ENCODE measurements around the gene ATF4.
"Not testable (repeated sequence)": the region's sequence is repeated elsewhere in the genome, so short reads cannot be mapped to it uniquely, and the experiment has no call there.

The ATF4 gene

DNA sequence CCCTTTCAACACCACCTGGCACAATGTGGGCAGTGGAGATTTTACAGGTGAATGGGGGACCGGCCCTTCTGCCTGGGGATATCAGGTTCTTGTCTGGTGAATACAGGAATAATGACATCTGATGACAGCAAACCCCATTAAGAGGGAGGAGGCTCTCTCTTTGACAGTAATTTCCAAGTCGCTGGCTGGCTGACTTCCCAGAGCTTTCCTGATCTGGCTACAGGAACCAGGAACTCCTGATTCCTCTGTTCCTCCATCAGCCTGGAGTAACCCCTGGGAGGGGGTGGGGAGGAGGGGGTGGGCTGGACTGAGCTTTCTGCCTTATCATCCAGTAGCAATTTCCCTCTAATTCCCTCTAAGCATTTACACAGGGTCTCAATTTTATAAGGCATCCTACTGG, 22.0 kb upstream of the ATF4 start:
- peaks cover 10% of the 10 kb centered on the region for H3K36me3 Mint-ChIP-seq (ENCODE audit: low read depth)
- no peaks in the 10 kb centered on the region for H3K27me3 Mint-ChIP-seq
- no peaks in the 10 kb centered on the region for H3K9me3 Mint-ChIP-seq
- H3K4me3 Mint-ChIP-seq = no peak overlapping the region
- H3K27ac Mint-ChIP-seq = no peak overlapping the region
- peaks cover 11% of the 10 kb centered on the region for H3K4me1 Mint-ChIP-seq (ENCODE audit: low read depth)

DNA sequence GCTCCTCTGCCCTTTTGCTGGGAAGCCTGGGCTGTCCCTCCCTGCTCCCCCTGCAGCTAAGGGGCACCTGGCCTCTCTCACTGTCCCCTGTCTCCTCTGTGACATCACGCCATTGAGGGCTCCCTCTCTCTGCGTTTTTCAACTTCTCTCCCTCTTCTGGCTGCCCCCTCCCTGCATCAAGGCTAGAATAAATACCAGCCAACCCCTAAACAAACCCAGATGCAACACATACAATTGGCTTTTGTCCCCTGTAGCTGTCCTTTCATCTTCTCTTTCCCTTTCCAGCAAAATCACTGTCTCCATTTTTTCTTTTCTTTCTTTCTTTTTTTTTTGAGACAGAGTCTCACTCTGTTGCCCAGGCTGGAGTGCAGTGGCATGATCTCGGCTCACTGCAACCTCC, 21.6 kb upstream of the ATF4 start:
- H3K9me3 Mint-ChIP-seq = no peaks in the 10 kb centered on the region
- H3K4me3 Mint-ChIP-seq = no peak overlapping the region
- peaks cover 16% of the 10 kb centered on the region for H3K4me1 Mint-ChIP-seq (ENCODE audit: low read depth)
- peaks cover 14% of the 10 kb centered on the region for H3K36me3 Mint-ChIP-seq (ENCODE audit: low read depth)
- H3K27ac Mint-ChIP-seq = no peak overlapping the region
- H3K27me3 Mint-ChIP-seq = no peaks in the 10 kb centered on the region

GRCh38 chr22:39500101-39500500, 20.3 kb upstream of the ATF4 start:
- Mint-ChIP-seq H3K9me3 (no peaks in the 10 kb centered on the region), H3K27ac (no peak overlapping the region), H3K36me3 (ENCODE audit: low read depth) (peaks cover 23% of the 10 kb centered on the region), H3K4me1 (ENCODE audit: low read depth) (peaks cover 25% of the 10 kb centered on the region), H3K4me3 (no peak overlapping the region), H3K27me3 (no peaks in the 10 kb centered on the region)

- Mint-ChIP-seq H3K9me3 (no peaks in the 10 kb centered on the region), H3K4me1 (ENCODE audit: low read depth) (peaks cover 38% of the 10 kb centered on the region), H3K27ac (peak overlapping the region; percentile 2), H3K27me3 (no peaks in the 10 kb centered on the region), H3K36me3 (ENCODE audit: low read depth) (peaks cover 38% of the 10 kb centered on the region), H3K4me3 (peak overlapping the region; percentile 91)
Observed at GRCh38 chr22:39501644-39502108, 18.7 kb upstream of the ATF4 start.

DNA sequence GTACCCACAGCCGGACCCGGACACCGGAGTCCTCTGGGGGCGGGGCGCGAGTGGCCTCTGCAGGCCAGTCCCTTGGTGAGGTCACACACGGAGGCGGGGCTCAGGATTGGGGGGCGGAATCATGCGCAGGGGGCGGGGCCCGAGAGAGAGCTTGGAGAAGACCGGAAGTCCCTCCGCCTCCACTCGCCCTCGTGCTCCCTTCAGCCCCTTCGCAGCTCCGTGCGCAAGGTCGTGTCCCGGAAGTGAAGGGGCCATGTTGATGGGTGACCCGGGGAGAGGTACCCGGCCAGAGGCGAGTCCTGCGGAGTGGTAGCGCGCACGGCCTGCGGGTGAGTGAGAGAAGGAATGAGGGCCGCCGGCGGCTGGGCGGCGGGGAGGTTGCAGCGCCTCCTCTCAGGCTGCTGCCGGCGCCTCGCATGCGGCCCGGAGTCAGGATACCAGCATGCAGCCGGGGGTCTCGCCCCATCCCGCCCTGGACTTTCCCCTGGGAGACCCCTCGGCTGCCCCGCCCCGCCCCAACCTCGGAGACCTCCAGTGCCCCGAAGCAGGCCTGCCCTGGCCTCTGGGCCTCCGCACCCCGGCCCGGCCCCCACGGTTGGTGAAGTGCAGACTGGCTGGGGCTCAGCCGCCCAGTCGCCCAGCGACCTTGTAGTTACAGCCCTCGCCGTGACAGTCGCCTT, 18.1 kb upstream of the ATF4 start, which contains the start of gene MIEF1:
MIEF1 (plus strand) TSS at position 182 of the 680 bp plus-strand sequence. CDS start 9,005 bp downstream, outside the sequence.
- Mint-ChIP-seq H3K27me3 (no peaks in the 10 kb centered on the region), H3K9me3 (no peaks in the 10 kb centered on the region), H3K27ac (peak within 1 kb of the TSS; percentile 95), H3K4me3 (peak within 1 kb of the TSS; percentile 91), H3K36me3 (ENCODE audit: low read depth) (peaks cover 43% of the 10 kb centered on the region), H3K4me1 (ENCODE audit: low read depth) (peaks cover 42% of the 10 kb centered on the region)

DNA sequence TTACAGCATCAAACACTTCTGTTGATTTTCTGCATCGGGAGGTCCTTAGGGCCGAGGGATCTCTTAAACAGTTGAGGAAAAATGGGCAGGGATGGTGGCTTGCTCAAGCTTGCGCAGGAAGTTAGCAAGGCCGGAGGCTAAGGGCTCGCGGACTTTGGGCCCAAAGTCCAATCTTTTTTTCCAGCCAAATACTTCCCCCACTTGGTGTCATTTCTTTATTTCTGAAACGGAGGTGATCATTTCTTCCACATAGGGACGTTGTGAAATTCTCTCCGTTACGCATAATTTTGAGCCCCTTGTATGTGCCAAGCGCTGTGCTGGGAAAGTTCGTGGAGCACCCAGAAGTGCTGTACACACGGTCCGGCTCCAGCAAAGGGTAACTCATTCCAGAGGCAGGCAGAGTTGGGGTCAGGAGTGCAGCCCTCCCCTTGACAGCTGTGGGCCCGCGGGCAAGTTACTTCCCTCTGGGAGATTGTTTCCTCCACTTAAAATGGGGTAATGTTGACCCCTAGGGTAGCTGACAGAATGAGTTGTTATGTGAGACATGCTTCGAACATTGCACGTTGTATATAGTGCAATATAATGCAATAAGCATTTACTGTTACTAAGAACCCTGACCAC, 17.5 kb upstream of the ATF4 start:
- no peaks in the 10 kb centered on the region for H3K9me3 Mint-ChIP-seq
- peaks cover 43% of the 10 kb centered on the region for H3K36me3 Mint-ChIP-seq (ENCODE audit: low read depth)
- H3K27ac Mint-ChIP-seq = peak overlapping the region; percentile 89
- H3K27me3 Mint-ChIP-seq = no peaks in the 10 kb centered on the region
- peaks cover 39% of the 10 kb centered on the region for H3K4me1 Mint-ChIP-seq (ENCODE audit: low read depth)
- H3K4me3 Mint-ChIP-seq = peak overlapping the region; percentile 91

GRCh38 chr22:39503630-39504029, 16.7 kb upstream of the ATF4 start:
- Mint-ChIP-seq H3K4me3 (peak overlapping the region; percentile 91), H3K27me3 (no peaks in the 10 kb centered on the region), H3K9me3 (no peaks in the 10 kb centered on the region), H3K36me3 (ENCODE audit: low read depth) (peaks cover 49% of the 10 kb centered on the region), H3K27ac (peak overlapping the region; percentile 89), H3K4me1 (ENCODE audit: low read depth) (peaks cover 45% of the 10 kb centered on the region)

DNA sequence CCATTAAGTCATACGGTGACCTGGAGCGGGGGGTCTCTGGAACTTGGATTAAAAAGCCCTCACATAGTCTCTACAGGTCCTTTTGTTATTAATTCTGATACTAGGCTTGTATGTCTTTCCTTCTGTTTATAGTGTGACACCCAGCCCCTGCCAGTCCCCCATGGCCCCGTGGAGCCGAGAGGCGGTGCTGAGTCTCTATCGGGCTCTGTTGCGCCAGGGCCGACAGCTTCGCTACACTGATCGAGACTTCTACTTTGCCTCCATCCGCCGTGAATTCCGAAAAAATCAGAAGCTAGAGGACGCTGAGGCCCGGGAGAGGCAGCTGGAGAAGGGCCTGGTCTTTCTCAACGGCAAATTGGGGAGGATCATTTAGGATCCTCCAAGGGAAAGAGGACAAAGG, 16.3 kb upstream of the ATF4 start:
- H3K27me3 Mint-ChIP-seq = no peaks in the 10 kb centered on the region
- peaks cover 52% of the 10 kb centered on the region for H3K36me3 Mint-ChIP-seq (ENCODE audit: low read depth)
- H3K9me3 Mint-ChIP-seq = no peaks in the 10 kb centered on the region
- H3K4me3 Mint-ChIP-seq = peak overlapping the region; percentile 91
- H3K27ac Mint-ChIP-seq = peak overlapping the region; percentile 89
- H3K4me1 Mint-ChIP-seq (ENCODE audit: low read depth) = peaks cover 46% of the 10 kb centered on the region

DNA sequence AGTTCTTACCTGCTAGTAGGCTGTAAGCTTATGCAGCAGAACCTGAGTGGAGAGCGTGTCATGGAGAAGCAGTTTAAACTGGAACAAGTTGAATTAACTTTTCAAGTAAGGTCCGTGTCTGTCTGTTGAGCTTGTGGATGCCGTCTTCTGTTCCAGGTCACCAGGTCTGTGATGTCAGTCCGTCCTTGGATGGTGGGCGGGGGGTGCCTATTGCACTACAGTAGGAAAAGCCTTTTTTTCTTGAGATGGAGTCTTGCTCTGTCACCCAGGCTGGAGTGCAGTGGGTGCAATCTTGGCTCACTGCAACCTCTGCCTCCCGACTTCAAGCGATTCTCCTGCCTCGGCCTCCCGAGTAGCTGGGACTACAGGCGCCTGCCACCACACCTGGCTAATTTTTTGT, 13.3 kb upstream of the ATF4 start:
- not testable (repeated sequence) for H3K27me3 Mint-ChIP-seq, H3K9me3 Mint-ChIP-seq, H3K27ac Mint-ChIP-seq, H3K4me3 Mint-ChIP-seq
- Mint-ChIP-seq H3K36me3 (ENCODE audit: low read depth) (peaks cover 78% of the 10 kb centered on the region), H3K4me1 (ENCODE audit: low read depth) (peaks cover 49% of the 10 kb centered on the region)

DNA sequence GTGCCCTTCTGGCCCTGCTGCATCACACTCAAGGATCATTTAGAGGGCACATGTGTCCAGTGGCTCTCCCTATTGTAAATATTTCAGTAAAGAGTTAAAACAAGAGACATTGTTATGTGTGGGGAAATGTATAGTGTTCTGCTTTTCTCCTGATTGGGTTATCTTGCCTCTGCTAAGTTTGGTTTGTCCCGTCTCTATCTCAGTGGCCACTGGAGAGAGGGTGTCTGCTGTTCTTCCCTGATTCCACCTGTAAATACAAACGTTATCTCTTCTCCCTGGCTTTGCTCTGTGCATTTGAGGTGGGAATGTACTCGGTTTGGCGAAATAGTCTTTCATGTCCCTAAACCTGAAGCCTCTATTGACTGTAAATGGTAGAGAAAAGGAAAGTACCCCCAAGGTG, 12.0 kb upstream of the ATF4 start:
- Mint-ChIP-seq H3K4me1 (ENCODE audit: low read depth) (peaks cover 46% of the 10 kb centered on the region), H3K9me3 (no peaks in the 10 kb centered on the region), H3K36me3 (ENCODE audit: low read depth) (peaks cover 76% of the 10 kb centered on the region), H3K27me3 (no peaks in the 10 kb centered on the region), H3K4me3 (no peak overlapping the region), H3K27ac (no peak overlapping the region)

GRCh38 chr22:39510529-39511149, 9.7 kb upstream of the ATF4 start:
- Mint-ChIP-seq H3K27ac (no peak overlapping the region), H3K9me3 (no peaks in the 10 kb centered on the region), H3K27me3 (no peaks in the 10 kb centered on the region), H3K4me3 (no peak overlapping the region), H3K4me1 (ENCODE audit: low read depth) (peaks cover 41% of the 10 kb centered on the region), H3K36me3 (ENCODE audit: low read depth) (peaks cover 80% of the 10 kb centered on the region)

DNA sequence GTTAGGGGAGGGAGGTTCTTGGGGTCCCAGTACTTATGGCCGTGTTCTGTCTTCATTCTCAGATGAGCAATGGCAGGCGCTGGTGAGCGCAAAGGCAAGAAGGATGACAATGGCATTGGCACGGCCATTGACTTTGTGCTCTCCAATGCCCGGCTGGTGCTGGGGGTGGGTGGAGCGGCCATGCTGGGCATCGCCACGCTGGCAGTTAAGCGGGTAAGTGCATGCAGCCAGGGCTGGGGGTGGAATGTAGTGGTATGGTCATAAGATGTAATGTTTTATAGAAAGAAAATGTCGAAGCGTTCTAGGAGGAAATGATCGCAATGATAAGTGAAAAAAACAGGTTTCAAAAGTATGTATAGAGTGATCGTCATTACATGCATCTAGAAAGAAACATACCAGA, 9.1 kb upstream of the ATF4 start:
- H3K27me3 Mint-ChIP-seq = no peaks in the 10 kb centered on the region
- peaks cover 80% of the 10 kb centered on the region for H3K36me3 Mint-ChIP-seq (ENCODE audit: low read depth)
- H3K9me3 Mint-ChIP-seq = no peaks in the 10 kb centered on the region
- H3K4me3 Mint-ChIP-seq = no peak overlapping the region
- no peak overlapping the region for H3K27ac Mint-ChIP-seq
- peaks cover 43% of the 10 kb centered on the region for H3K4me1 Mint-ChIP-seq (ENCODE audit: low read depth)

DNA sequence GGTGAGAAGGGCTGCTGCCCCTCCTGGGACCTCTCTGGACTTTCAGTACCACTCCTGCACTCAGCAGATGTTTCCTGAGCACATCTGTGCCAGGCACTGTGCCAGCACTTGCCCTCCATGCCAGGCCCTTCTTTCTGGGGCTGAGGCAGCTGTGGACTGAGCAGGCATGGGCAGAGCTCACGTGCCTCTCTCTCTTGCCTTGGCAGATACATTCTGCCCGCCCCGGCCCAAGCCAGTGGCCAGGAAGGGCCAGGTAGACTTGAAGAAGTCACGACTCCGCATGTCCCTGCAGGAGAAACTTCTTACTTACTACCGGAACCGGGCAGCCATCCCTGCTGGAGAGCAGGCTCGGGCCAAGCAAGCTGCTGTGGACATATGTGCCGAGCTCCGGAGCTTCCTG, 8.3 kb upstream of the ATF4 start:
- H3K9me3 Mint-ChIP-seq = no peaks in the 10 kb centered on the region
- H3K4me1 Mint-ChIP-seq (ENCODE audit: low read depth) = peaks cover 39% of the 10 kb centered on the region
- no peak overlapping the region for H3K27ac Mint-ChIP-seq
- H3K4me3 Mint-ChIP-seq = no peak overlapping the region
- no peaks in the 10 kb centered on the region for H3K27me3 Mint-ChIP-seq
- peaks cover 77% of the 10 kb centered on the region for H3K36me3 Mint-ChIP-seq (ENCODE audit: low read depth)

GRCh38 chr22:39513791-39514190, 6.6 kb upstream of the ATF4 start:
- H3K4me3 Mint-ChIP-seq = no peak overlapping the region

DNA sequence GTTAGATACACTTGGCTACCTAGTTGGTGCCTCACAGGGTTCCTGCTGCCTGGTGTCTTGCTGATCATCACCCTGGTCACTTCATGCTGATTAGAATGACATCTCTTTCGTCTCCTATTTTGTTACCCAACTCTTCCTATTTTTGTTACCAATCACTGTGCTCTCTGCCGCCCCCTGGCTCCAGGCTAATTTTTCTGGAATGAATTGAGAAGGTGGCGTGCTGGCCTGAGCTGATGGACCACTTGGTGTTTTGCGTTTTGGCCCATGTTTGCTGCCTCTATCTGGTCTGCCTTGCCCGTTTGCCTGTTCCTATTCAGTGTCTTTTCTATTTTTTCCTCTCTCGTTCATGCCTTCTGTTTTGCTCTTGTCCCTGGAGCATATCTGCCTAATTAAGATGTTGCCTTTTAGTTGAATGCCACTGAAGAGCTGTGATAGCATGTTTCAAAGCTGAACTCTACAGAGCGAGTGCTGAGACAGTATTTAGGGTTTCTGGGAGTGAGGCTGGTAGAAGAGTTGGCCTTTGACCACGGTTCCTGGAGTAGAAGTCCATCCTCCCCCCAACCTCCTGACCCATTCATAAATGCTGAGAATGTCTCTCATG, 5.9 kb upstream of the ATF4 start:
- no peaks in the 10 kb centered on the region for H3K27me3 Mint-ChIP-seq
- H3K36me3 Mint-ChIP-seq (ENCODE audit: low read depth) = peaks cover 69% of the 10 kb centered on the region
- peak overlapping the region; percentile 38 for H3K27ac Mint-ChIP-seq
- no peaks in the 10 kb centered on the region for H3K9me3 Mint-ChIP-seq
- H3K4me1 Mint-ChIP-seq (ENCODE audit: low read depth) = peaks cover 45% of the 10 kb centered on the region
- no peak overlapping the region for H3K4me3 Mint-ChIP-seq

More at GRCh38 chr22:39513791-39514190, 6.6 kb upstream of the ATF4 start:
- peaks cover 75% of the 10 kb centered on the region for H3K36me3 Mint-ChIP-seq (ENCODE audit: low read depth)
- no peaks in the 10 kb centered on the region for H3K27me3 Mint-ChIP-seq
- H3K27ac Mint-ChIP-seq = no peak overlapping the region
- H3K9me3 Mint-ChIP-seq = no peaks in the 10 kb centered on the region
- peaks cover 43% of the 10 kb centered on the region for H3K4me1 Mint-ChIP-seq (ENCODE audit: low read depth)

All from stimulated activated naive CD8-positive, alpha-beta T cell treated with anti-CD3 and anti-CD28 coated beads, Interleukin-15, Interleukin-2, amounts not matched to agents 100 ng/mL and 50 ng/mL, for 24 hours (primary cell).